ENCODE results near the gene PACRG.
"Not testable (repeated sequence)": the region's sequence is repeated elsewhere in the genome, so short reads cannot be mapped to it uniquely, and the experiment has no call there.

DNA sequence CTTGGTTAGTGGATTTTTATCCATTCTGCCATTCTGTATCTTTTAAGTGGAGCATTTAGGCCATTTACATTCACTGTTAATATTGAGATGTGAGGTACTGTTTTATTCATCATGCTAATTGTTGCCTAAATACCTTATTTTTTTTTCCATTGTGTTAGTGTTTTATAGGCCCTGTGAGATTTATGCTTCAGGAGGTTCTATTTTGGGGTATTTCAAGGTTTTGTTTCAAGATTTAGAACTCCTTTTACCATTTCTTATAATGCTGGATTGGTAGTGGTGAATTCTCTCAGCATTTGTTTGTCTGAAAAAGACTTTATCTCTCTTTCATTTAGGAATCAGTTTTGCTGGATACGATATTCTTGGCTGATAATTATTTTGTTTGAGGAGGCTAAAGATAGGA is 255.5 kb downstream of the PACRG start:
- TF ChIP-seq POLR2A (IDR thresholded peaks at IDR 0.05; ENCODE audit: low read length); GATA1 (IDR thresholded peaks at IDR 0.05; ENCODE audit: low read depth, low read length): not testable (repeated sequence)
